Measurements from ENCODE around the gene ZNF408. TPM values are rescaled to one million over a fixed set of nuclear protein-coding genes. Genes with fewer than 3 reads are reported as not detected.
A peak's percentile ranks its signal among the peaks of the same experiment; 100 is the strongest.

ZNF408 gene
- total RNA-seq, 1 experiment from 2014 or later, result 15.2 TPM

GRCh38 chr11:46673713-46674462 lies 26.9 kb upstream of the ZNF408 start:
- H3K27ac Mint-ChIP-seq, result peak overlapping the region; percentile 98
- ATAC-seq (no peak), DNase-seq (ENCODE audit: low spot score) (no peak)
- peaks cover 28% of the 10 kb centered on the region for H3K4me1 Mint-ChIP-seq
- H3K27me3 Mint-ChIP-seq (ENCODE audit: low read depth), result no peaks in the 10 kb centered on the region
- TF ChIP-seq NR1H2 (CRISPR knock-in tag; IDR thresholded peaks at IDR 0.05), result no peak
- no peak for TF ChIP-seq SP1 (CRISPR knock-in tag; conservative IDR thresholded peaks at IDR 0.05)
- no peak for TF ChIP-seq CREM (CRISPR knock-in tag; IDR thresholded peaks at IDR 0.05)
- no peak for TF ChIP-seq TCF7 (CRISPR knock-in tag; IDR thresholded peaks at IDR 0.05; ENCODE audit: low read depth)
- ChIA-PET CTCF (interaction anchor here (0.9 to 2.0 kb wide), 5 partner anchors 27 to 479 kb away, joined by 3 to 7 read pairs (median 5); partner anchors contain the start of genes ARHGAP1, CHRM4 and ZNF408), POLR2A (interaction anchor here (0.6 to 1.2 kb wide), 3 partner anchors 20 to 24 kb away, joined by 3 read pairs; no protein-coding TSS in a partner anchor)
- H3K9me3 Mint-ChIP-seq, result no peaks in the 10 kb centered on the region
- peaks cover 29% of the 10 kb centered on the region for H3K36me3 Mint-ChIP-seq
- peak overlapping the region; percentile 49 for H3K4me3 Mint-ChIP-seq

- Mint-ChIP-seq H3K27ac (peak overlapping the region; percentile 98), H3K36me3 (peaks cover 23% of the 10 kb centered on the region), H3K9me3 (no peaks in the 10 kb centered on the region), H3K4me1 (peaks cover 28% of the 10 kb centered on the region), H3K4me3 (peak overlapping the region; percentile 49), H3K27me3 (ENCODE audit: low read depth) (no peaks in the 10 kb centered on the region)
- ChIA-PET CTCF (interaction anchor here (0.6 to 2.0 kb wide), 11 partner anchors 26 to 478 kb away, joined by 3 to 7 read pairs (median 3); partner anchors contain the start of genes ARHGAP1, ATG13, CHRM4 and ZNF408), POLR2A (interaction anchor here (0.6 to 1.2 kb wide), 3 partner anchors 19 to 26 kb away, joined by 3 read pairs; partner anchors contain the start of genes ARHGAP1 and ZNF408)
- peak; percentile 94 for ATAC-seq
- peak; percentile 82 for DNase-seq (ENCODE audit: low spot score)
- TF ChIP-seq FOXK1 (CRISPR knock-in tag; IDR thresholded peaks at IDR 0.05) (no peak), SMAD3 (CRISPR knock-in tag; IDR thresholded peaks at IDR 0.05; ENCODE audit: borderline replicate concordance) (no peak), E2F1 (CRISPR knock-in tag; IDR thresholded peaks at IDR 0.05) (no peak), FOXP1 (CRISPR knock-in tag; IDR thresholded peaks at IDR 0.05; ENCODE audit: borderline replicate concordance) (no peak), ATF6 (CRISPR knock-in tag; IDR thresholded peaks at IDR 0.05) (no peak), ZNF138 (CRISPR knock-in tag; conservative IDR thresholded peaks at IDR 0.05) (no peak), ZNF512 (CRISPR knock-in tag; IDR thresholded peaks at IDR 0.05; ENCODE audit: borderline replicate concordance) (no peak)
Measured at GRCh38 chr11:46674463-46675287, 26.2 kb upstream of the ZNF408 start.

GRCh38 chr11:46675288-46675851 lies 25.5 kb upstream of the ZNF408 start:
- ATAC-seq (no peak), DNase-seq (ENCODE audit: low spot score) (no peak)
- H3K9me3 Mint-ChIP-seq, result no peaks in the 10 kb centered on the region
- peaks cover 19% of the 10 kb centered on the region for H3K36me3 Mint-ChIP-seq
- TF ChIP-seq SMAD4 (CRISPR knock-in tag; IDR thresholded peaks at IDR 0.05) (0 out of 2 replicates have a peak, but pooled peaks have one; percentile 22), ZMAT4 (CRISPR knock-in tag; IDR thresholded peaks at IDR 0.05) (no peak)
- peak overlapping the region; percentile 98 for H3K27ac Mint-ChIP-seq
- ChIA-PET CTCF (interaction anchor here (0.6 to 2.0 kb wide), 9 partner anchors 25 to 478 kb away, joined by 3 to 7 read pairs (median 3); partner anchors contain the start of genes ARHGAP1, ATG13, CHRM4 and ZNF408), POLR2A (interaction anchor here (1.0 to 1.2 kb wide), 2 partner anchors 18 to 25 kb away, joined by 3 read pairs; partner anchors contain the start of genes ARHGAP1 and ZNF408)
- no peak overlapping the region for H3K4me3 Mint-ChIP-seq
- peaks cover 28% of the 10 kb centered on the region for H3K4me1 Mint-ChIP-seq
- H3K27me3 Mint-ChIP-seq (ENCODE audit: low read depth), result no peaks in the 10 kb centered on the region
